Hepatocyte (in vitro differentiated cells): ENCODE results near the gene LSM12. TPM values are rescaled to one million over a fixed set of nuclear protein-coding genes. Genes with fewer than 3 reads are reported as not detected.

Experiments
- DNase-seq: peaks from one replicate; pipeline ENCODE4 v3.0.0-alpha.2; 2016; ENCODE audit warnings: low spot score
- H2AFZ ChIP-seq: fragments of 200-600 bp; sonication (generic); 2 replicates; pipeline ENCODE4 v1.6.0; 2016; ENCODE audit warnings: antibody characterized with exemption, mild to moderate bottlenecking
- H3K27ac ChIP-seq: fragments of 200-600 bp; sonication (generic); 2 replicates; pipeline ENCODE4 v1.5.1; 2016; ENCODE audit warnings: mild to moderate bottlenecking
- H3K27me3 ChIP-seq: fragments of 200-600 bp; sonication (generic); 2 replicates; pipeline ENCODE4 v1.6.1; 2016
- H3K36me3 ChIP-seq: fragments of 200-600 bp; sonication (generic); replicated peaks from 2 replicates; pipeline ENCODE4 v1.5.1; 2016; ENCODE audit warnings: low read depth; ENCODE audit not compliant: insufficient read depth
- H3K4me1 ChIP-seq: fragments of 200-600 bp; sonication (generic); 2 replicates; pipeline ENCODE4 v1.5.1; 2016; ENCODE audit warnings: mild to moderate bottlenecking, moderate library complexity; ENCODE audit not compliant: insufficient read depth
- H3K4me2 ChIP-seq: fragments of 200-600 bp; sonication (generic); 2 replicates; pipeline ENCODE4 v1.6.0; 2016
- H3K4me3 ChIP-seq: fragments of 200-600 bp; sonication (generic); 2 replicates; pipeline ENCODE4 v1.5.1; 2016; ENCODE audit warnings: mild to moderate bottlenecking
- H3K79me2 ChIP-seq: fragments of 200-600 bp; sonication (generic); 2 replicates; pipeline ENCODE4 v1.6.0; 2017; ENCODE audit warnings: mild to moderate bottlenecking
- H3K9me2 ChIP-seq: fragments of 200-600 bp; sonication (generic); replicated peaks from 2 replicates; pipeline ENCODE4 v1.6.0; 2017; ENCODE audit warnings: mild to moderate bottlenecking; ENCODE audit not compliant: insufficient read depth
- H3K9me3 ChIP-seq: fragments of 200-600 bp; sonication (generic); 2 replicates; pipeline ENCODE4 v1.5.1; 2016; ENCODE audit warnings: low read depth, mild to moderate bottlenecking
- H4K20me1 ChIP-seq: fragments of 200-600 bp; sonication (generic); 2 replicates; pipeline ENCODE4 v1.6.0; 2016; ENCODE audit warnings: mild to moderate bottlenecking; ENCODE audit not compliant: insufficient read depth, poor library complexity, severe bottlenecking
- CTCF ChIP-seq: fragments of 200-600 bp; sonication (generic); IDR thresholded peaks from 2 replicates; pipeline ENCODE4 v1.5.1; 2016; ENCODE audit warnings: antibody characterized with exemption, mild to moderate bottlenecking; ENCODE audit not compliant: poor library complexity
- EZH2 ChIP-seq: fragments of 200-600 bp; sonication (generic); IDR thresholded peaks from 2 replicates; pipeline ENCODE4 v1.6.1; 2016; ENCODE audit warnings: antibody characterized with exemption, mild to moderate bottlenecking, borderline replicate concordance
- EZH2phosphoT487 ChIP-seq: fragments of 200-600 bp; sonication (generic); IDR thresholded peaks from one replicate; pipeline ENCODE4 v1.6.1; 2018; ENCODE audit warnings: antibody characterized with exemption, mild to moderate bottlenecking, low read depth, moderate library complexity; ENCODE audit not compliant: unreplicated experiment, severe bottlenecking
- whole genome bisulfite sequencing: methylation state at CpG from one replicate; pipeline ENCODE4 v1.1.6; 2016; ENCODE audit warnings: low lambda C conversion rate; ENCODE audit errors: missing lambda C conversion rate; 5-methylcytosine and 5-hydroxymethylcytosine counted together
- polyA plus RNA-seq: library from polyadenylated mRNA; unstranded; fragments of >200 nt; fragmentation: Nextera tagmentation; extraction: Ambion mirVana; gene quantifications from 2 replicates; pipeline ENCODE4 v1.2.1, GENCODE V29; 2016
- total RNA-seq: library from RNA; depleted of rRNA; stranded (reverse); fragments of >200 nt; gene quantifications from 2 replicates; pipeline ENCODE4 v1.2.3, GENCODE V29; 2014

LSM12 gene
- total and polyA plus RNA-seq, 2 experiments from 2014 or later: 40.4 to 44.5 TPM

- WGBS: 40% methylated on average over 16 of the region's 16 CpGs
- peak; percentile 91 for DNase-seq
- Histone ChIP-seq H3K79me2 (peaks cover 50% of the 10 kb centered on the region), H3K36me3 (no peaks in the 10 kb centered on the region), H2AFZ (no peak overlapping the region), H4K20me1 (peaks cover 14% of the 10 kb centered on the region), H3K4me2 (peak overlapping the region; percentile 80), H3K27me3 (no peaks in the 10 kb centered on the region), H3K27ac (peak overlapping the region; percentile 86), H3K4me3 (no peak overlapping the region), H3K9me2 (no peaks in the 10 kb centered on the region), H3K4me1 (peaks cover 37% of the 10 kb centered on the region), H3K9me3 (no peaks in the 10 kb centered on the region)
- TF ChIP-seq CTCF (no peak), EZH2phosphoT487 (no peak), EZH2 (no peak)
Observed at GRCh38 chr17:44108440-44109311, 42.2 kb upstream of the LSM12 start.

GRCh38 chr17:44106801-44107200 lies 40.3 kb upstream of the LSM12 start:
- DNase-seq: no peak
- no peaks in the 10 kb centered on the region for H3K9me3 ChIP-seq
- H3K79me2 ChIP-seq: peaks cover 46% of the 10 kb centered on the region
- WGBS: 96% methylated on average over 4 of the region's 4 CpGs
- no peaks in the 10 kb centered on the region for H3K9me2 ChIP-seq
- no peak overlapping the region for H3K4me3 ChIP-seq
- H3K36me3 ChIP-seq: no peaks in the 10 kb centered on the region
- no peak overlapping the region for H2AFZ ChIP-seq
- H4K20me1 ChIP-seq: peaks cover 14% of the 10 kb centered on the region
- H3K4me1 ChIP-seq: peaks cover 37% of the 10 kb centered on the region
- H3K4me2 ChIP-seq: no peak overlapping the region
- TF ChIP-seq CTCF: no peak
- no peak for TF ChIP-seq EZH2
- H3K27me3 ChIP-seq: no peaks in the 10 kb centered on the region
- no peak overlapping the region for H3K27ac ChIP-seq

GRCh38 chr17:44105941-44106340 lies 39.5 kb upstream of the LSM12 start:
- Histone ChIP-seq H3K36me3 (no peaks in the 10 kb centered on the region), H2AFZ (no peak overlapping the region), H3K9me2 (no peaks in the 10 kb centered on the region), H4K20me1 (peaks cover 14% of the 10 kb centered on the region), H3K27me3 (no peaks in the 10 kb centered on the region), H3K27ac (no peak overlapping the region), H3K4me1 (peaks cover 31% of the 10 kb centered on the region), H3K4me3 (no peak overlapping the region), H3K79me2 (peaks cover 46% of the 10 kb centered on the region), H3K4me2 (no peak overlapping the region), H3K9me3 (no peaks in the 10 kb centered on the region)
- TF ChIP-seq EZH2phosphoT487 (no peak), EZH2 (no peak), CTCF (no peak)
- 27% methylated on average over 3 of the region's 3 CpGs for WGBS
- DNase-seq: no peak
